RWPE2 (cell line): ENCODE data around the gene SNX2.

Experiments
- ATAC-seq: fragments of 200-7000 bp; cut with Tn5 transposase; 3 replicates; pipeline ENCODE4 v1.9.1; 2021; ENCODE audit warnings: low read depth
- DNase-seq: peaks from one replicate; pipeline ENCODE4 v3.0.0-alpha.2; 2020; ENCODE audit warnings: low spot score
- H3K27ac ChIP-seq: fragments of 450-650 bp; 2 replicates; pipeline ENCODE4 v1.5.1; 2017; ENCODE audit warnings: mild to moderate bottlenecking; ENCODE audit not compliant: poor library complexity, severe bottlenecking
- H3K27me3 ChIP-seq: fragments of 250-450 bp; sonication (Bioruptor Pico); 2 replicates; pipeline ENCODE4 v1.5.1; 2021; ENCODE audit warnings: mild to moderate bottlenecking, moderate library complexity; ENCODE audit not compliant: insufficient read depth, poor library complexity, severe bottlenecking
- H3K36me3 ChIP-seq: fragments of 250-450 bp; sonication (Bioruptor Pico); 2 replicates; pipeline ENCODE4 v1.5.1; 2020; ENCODE audit warnings: low read depth, mild to moderate bottlenecking, moderate library complexity
- H3K4me1 ChIP-seq: fragments of 250-450 bp; sonication (Bioruptor Pico); 2 replicates; pipeline ENCODE4 v1.5.1; 2021; ENCODE audit warnings: mild to moderate bottlenecking, moderate library complexity; ENCODE audit not compliant: insufficient read depth, poor library complexity, severe bottlenecking
- H3K4me3 ChIP-seq: fragments of 250-450 bp; sonication (Bioruptor Pico); 2 replicates; pipeline ENCODE4 v1.5.1; 2021; ENCODE audit warnings: mild to moderate bottlenecking, moderate library complexity; ENCODE audit not compliant: severe bottlenecking
- H3K9me3 ChIP-seq: fragments of 250-450 bp; sonication (Bioruptor Pico); 2 replicates; pipeline ENCODE4 v1.5.1; 2021; ENCODE audit warnings: mild to moderate bottlenecking, moderate library complexity; ENCODE audit not compliant: severe bottlenecking
- CTCF ChIP-seq: fragments of 450-650 bp; IDR thresholded peaks from one replicate; pipeline ENCODE4 v1.5.1; 2017; ENCODE audit warnings: mild to moderate bottlenecking, moderate library complexity; ENCODE audit not compliant: poor library complexity, severe bottlenecking

The SNX2 gene

GRCh38 chr5:122774861-122775549, at the start of gene SNX2:
Gene SNX2 (plus strand): TSS chr5:122775080. CDS start chr5:122775104, 24 bp downstream.
- peak; percentile 89 for ATAC-seq
- peak within 1 kb of the TSS; percentile 0 for H3K27ac ChIP-seq
- H3K36me3 ChIP-seq = no peaks in the 10 kb centered on the region

GRCh38 chr5:122727112-122727541, 47.8 kb upstream of the SNX2 start:
- Histone ChIP-seq H3K4me1 (peaks cover 9% of the 10 kb centered on the region), H3K27ac (no peak overlapping the region), H3K27me3 (no peaks in the 10 kb centered on the region), H3K9me3 (no peaks in the 10 kb centered on the region), H3K36me3 (no peaks in the 10 kb centered on the region), H3K4me3 (no peak overlapping the region)
- TF ChIP-seq CTCF = no peak
- DNase-seq (no peak), ATAC-seq (peak; percentile 99)

More at GRCh38 chr5:122774861-122775549, at the start of gene SNX2:
- Histone ChIP-seq H3K9me3 (no peaks in the 10 kb centered on the region), H3K4me3 (peak within 1 kb of the TSS; percentile 84), H3K27me3 (no peaks in the 10 kb centered on the region), H3K4me1 (peaks cover 5% of the 10 kb centered on the region)
- peak; percentile 15 for TF ChIP-seq CTCF
- peak; percentile 91 for DNase-seq

GRCh38 chr5:122730037-122730436, 44.8 kb upstream of the SNX2 start:
- Histone ChIP-seq H3K4me1 (peaks cover 6% of the 10 kb centered on the region), H3K4me3 (no peak overlapping the region), H3K9me3 (no peaks in the 10 kb centered on the region), H3K27me3 (no peaks in the 10 kb centered on the region), H3K27ac (no peak overlapping the region), H3K36me3 (no peaks in the 10 kb centered on the region)
- ATAC-seq (no peak), DNase-seq (no peak)
- TF ChIP-seq CTCF = no peak

- no peak overlapping the region for H3K4me3 ChIP-seq
- H3K36me3 ChIP-seq = no peaks in the 10 kb centered on the region
- H3K27ac ChIP-seq = no peak overlapping the region
- H3K4me1 ChIP-seq = peaks cover 6% of the 10 kb centered on the region
- no peaks in the 10 kb centered on the region for H3K27me3 ChIP-seq
- no peak for TF ChIP-seq CTCF
- H3K9me3 ChIP-seq = no peaks in the 10 kb centered on the region
- ATAC-seq (no peak), DNase-seq (no peak)
Measured at GRCh38 chr5:122730456-122730855, 44.4 kb upstream of the SNX2 start.
